GM19463 (cell line): ENCODE results near the gene PRAME.
"Not testable (repeated sequence)": the region's sequence is repeated elsewhere in the genome, so short reads cannot be mapped to it uniquely, and the experiment has no call there.

ENCODE experiments used
- ATAC-seq: cut with Tn5 transposase; IDR thresholded peaks from one replicate; pipeline ENCODE4 v1.9.1; 2021; ENCODE audit warnings: mild to moderate bottlenecking, moderate library complexity; ENCODE audit not compliant: unreplicated experiment

The PRAME gene

DNA sequence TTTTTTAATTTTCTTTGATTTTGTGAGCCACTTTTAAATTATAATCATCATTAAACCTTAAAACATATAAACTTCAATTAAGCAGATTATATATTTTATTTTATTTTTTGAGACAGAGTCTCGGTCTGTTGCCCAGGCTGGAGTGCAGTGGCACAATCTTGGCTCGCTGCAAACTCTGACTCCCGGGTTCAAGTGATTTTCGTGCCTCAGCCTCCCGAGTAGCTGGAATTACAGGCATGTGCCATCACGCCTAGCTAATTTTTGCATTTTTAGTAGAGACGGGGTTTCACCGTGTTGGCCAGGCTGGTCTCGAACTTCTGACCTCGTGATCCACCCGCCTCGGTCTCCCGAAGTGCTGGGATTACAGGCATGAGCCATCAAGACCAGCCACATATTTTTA, 22.5 kb upstream of the PRAME start:
- not testable (repeated sequence) for ATAC-seq

DNA sequence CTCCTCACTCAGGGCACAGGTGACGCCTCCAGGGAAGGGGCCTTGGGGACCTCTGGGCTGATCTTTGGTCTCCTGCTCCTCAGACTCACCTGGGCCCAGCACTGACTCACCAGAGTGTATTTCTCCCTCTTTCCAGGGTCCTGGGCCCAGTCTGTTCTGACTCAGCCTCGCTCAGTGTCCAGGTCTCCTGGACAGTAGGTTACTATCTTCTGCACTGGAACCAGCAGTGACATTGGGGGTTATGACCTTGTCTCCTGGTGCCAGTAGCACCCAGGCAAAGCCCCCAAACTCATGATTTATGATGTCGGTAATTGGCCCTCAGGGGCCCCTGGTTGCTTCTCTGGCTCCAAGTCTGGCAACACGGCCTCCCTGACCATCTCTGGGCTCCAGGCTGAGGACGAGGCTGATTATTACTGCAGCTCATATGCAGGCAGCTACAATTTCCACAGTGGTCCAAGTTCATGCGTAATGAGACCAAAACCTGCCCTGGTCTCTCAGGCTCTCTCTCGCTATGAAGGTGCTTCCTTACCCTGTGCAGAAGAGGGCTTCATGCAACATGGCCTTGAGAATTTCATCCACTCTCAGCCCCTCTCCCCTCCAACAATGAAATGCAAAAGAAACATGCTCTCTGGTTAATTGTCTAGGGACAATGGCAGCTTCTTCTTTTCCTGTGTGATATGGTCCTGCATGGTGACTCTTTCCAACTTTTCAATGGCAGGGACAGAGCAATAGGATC, 21.0 kb upstream of the PRAME start:
- no peak for ATAC-seq

DNA sequence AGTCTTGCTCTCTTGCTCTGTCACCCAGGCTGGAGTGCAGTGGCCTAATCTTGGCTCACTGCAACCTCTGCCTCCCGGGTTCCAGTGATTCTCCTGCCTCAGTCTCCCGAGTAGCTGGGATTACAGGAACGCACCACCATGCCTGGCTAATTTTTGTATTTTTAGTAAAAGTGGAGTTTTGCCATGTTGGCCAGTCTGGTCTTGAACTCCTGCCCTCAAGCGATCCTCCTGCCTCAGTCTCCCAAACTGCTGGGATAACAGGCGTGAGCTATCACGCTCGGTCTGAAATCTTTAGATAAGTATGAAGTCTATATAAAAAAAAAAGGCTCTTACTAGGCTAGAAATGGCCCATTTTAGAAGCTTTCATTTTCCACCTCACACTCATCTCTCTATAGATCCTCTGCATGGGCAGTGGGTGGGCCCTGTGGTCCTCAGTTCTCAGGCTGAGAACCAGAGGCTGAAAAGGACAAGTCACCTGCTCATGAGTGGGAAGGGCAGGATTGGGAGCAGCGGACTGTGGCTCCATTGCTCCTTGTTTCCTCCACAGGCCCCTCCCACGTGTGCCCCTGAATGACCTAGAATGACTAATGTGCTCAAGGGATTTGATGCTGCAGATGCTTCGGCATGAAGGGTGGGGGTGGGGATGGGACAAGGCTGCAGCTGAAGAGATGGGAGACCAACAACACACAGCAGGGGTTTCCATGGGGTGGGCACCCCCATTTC, 19.8 kb upstream of the PRAME start:
- ATAC-seq = no peak

DNA sequence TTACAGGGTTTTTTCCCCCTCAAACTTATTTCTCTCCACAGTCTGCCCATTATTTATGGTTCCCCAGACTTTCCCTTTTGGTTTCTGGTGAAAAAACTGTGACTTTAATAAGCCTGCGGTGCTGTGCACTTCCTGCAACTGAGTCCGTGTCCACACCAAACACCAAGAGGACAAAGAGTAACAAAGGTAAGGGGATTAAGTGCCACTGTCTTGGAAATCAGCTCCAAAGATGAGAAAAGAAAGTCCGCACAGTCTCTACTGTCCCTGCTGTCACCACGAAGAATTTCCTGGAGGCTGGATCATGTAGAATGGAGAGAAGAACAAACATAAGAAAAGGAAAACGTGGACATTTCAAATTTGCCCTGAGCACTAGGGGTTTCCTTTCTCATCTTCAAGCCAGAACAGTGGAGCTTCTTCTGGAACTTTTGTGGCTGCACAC, 17.9 kb upstream of the PRAME start:
- no peak for ATAC-seq

DNA sequence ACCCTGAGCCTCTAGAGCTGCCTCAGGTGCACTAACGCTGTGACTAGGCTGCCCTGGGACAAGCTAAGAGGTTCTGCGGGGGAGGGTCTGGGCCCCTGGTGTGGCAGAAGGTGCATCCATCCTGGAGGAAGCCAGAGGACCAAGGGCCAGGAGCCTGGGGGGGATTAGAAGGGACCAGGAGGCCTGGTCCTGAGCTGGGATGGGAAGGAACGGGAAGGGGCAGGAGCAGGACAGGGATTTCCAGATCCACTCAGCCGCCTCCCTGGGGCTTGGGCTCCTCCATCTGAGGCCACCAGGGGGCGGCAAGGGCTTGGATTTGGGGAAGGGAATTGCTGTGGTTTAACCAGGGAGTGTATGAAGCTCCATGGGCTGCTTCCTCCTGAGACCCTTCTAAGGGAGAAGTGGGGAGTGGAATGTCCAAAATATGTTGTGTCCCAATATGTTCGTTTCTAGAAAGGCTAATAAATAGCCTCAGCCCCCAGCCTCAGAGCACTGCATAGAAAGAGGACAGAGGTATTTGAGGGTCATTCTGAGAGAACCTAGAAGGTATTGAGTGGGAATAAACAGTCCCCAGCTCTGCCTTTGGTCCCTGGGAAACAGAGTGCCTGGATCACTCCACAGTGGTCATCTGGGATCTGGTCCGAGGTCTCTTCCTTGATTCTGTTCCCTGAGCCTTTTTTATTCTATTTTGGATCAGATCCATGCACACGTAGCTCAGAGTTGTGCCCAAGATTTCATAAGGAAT, 17.4 kb upstream of the PRAME start:
- ATAC-seq = no peak

DNA sequence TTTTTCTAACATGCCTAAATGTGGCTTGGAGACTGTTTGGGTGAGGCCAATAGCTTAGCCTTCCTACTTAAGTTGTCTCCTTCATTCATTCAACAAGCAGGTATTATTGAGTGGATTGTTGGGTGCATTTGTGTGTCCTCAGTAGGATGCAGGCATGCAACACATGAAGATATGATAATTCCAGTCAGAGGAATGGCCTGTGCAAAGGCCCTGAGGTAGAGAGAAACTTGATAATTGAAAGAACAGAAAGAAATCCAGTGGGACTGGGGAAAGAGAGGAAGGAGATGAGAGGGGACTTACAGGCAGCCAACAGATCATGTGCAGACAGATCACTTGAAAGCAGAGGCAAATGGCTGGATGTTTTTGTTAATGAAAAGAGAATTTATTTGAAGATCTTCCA, 15.3 kb upstream of the PRAME start:
- ATAC-seq = no peak

DNA sequence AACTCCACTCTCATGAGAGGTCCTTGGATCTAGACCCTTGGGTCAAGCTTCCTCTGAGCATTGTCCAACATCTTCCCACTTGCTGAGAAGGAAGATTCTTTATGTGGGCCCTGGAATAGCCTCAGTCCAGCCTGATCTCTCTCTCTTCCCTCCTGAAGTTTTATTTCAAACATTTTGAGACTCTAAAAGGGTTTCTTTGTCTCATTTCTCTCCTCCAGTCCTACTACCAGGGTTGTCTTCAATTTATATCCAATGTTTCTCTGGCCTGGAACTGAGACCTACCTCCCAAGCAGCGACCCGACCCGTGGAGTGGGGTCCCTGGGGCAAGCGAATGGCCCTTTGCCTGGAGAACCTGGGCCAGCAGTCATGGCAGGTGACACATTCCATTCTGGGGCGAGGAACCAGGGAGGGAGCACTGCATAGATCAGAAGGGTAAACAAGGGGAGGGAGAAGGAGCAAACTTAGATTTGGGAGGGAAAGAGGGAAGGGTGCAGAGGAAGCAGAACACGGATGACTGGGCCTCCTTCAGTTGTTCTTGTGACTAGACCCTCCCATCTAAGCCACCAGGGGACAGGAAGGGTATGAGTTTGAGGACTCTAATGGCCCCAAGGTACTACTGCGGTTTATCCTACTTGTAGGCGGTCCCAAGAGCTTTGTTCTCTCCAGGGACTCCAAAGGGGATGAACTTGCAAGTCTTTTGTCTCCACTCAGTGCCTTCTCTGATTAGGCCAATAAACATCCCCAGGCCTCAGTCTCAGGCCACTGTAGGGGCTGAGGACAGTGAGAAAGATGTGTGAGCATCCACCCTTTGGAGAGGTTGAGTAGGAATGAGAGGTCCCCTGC, 14.2 kb upstream of the PRAME start:
- no peak for ATAC-seq

DNA sequence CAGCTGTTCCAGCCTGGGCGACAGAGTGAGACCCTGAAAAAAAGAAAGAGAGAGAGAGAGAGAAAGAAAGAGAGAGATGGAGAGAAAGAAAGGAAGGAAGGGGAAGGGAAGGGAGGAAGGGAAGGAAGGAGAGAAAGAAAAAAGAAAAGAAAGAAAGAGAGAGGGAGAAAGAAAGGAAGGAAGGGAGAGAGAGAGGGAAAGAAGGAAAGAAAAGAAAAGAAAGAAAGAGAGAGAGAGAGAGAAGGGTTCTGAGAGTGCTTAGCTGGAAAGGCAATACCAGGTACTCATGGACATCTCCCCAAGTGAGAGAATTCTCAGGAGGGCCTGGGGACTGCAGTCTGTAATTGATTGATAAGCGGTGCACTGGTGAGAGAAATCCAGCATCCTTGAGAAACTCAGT, 12.8 kb upstream of the PRAME start:
- ATAC-seq = no peak

DNA sequence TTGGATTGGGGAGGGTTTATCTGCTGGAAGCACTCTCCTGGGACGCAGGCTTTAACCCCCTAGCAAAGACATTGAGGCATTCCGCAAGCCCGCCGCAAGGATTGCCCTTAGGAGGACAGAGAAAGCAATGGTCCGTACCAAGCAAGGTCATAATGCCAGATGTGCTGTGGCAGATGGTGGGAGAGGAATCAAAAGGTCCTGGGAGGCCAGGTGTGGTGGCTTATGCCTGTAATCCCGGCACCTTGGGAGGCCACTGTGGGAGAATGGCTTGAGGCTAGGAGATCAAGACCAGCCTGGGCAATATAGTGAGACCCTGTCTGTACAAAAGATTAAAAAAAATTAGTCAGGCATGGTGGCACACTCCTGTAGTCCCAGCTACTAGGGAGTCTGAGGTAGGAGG, 12.4 kb upstream of the PRAME start:
- ATAC-seq = no peak

DNA sequence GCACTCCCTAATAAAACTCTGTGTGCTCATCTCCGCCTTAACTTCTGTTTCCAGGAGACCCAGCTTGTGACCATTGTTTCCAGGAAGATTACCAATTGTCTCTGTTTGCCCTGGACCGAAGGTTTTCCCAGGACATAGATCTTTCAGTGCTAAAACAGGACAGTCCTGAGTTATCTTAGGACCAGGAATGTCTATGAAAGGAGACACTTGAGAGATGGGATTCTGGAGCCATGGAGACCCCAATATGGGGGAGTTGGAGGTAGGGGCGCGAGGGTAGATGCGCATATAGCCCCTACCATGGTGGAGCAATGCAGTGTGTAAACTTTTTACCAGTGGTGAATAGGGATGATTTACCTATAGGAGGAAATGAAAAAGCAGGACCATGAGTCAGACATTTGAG, 10.2 kb upstream of the PRAME start:
- no peak for ATAC-seq

DNA sequence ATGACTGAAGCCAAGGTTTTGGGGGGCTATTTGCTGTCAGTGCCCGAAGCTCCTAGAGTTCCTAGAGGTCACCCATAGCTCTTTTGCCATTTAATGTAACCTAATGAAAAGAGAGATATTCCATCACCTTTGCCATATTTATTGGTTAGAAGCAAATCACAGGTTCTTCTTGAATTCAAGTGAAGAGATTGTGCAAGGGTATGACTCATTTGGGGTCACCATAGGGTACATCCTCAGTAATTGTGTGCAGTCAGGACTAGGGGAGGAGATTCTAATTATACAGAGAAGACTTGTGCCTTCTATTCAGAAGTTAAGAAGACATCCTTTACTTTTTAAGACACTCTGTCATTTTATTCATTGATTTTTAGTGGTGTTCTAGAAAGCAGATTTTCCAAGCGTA, 6.9 kb upstream of the PRAME start:
- no peak for ATAC-seq

DNA sequence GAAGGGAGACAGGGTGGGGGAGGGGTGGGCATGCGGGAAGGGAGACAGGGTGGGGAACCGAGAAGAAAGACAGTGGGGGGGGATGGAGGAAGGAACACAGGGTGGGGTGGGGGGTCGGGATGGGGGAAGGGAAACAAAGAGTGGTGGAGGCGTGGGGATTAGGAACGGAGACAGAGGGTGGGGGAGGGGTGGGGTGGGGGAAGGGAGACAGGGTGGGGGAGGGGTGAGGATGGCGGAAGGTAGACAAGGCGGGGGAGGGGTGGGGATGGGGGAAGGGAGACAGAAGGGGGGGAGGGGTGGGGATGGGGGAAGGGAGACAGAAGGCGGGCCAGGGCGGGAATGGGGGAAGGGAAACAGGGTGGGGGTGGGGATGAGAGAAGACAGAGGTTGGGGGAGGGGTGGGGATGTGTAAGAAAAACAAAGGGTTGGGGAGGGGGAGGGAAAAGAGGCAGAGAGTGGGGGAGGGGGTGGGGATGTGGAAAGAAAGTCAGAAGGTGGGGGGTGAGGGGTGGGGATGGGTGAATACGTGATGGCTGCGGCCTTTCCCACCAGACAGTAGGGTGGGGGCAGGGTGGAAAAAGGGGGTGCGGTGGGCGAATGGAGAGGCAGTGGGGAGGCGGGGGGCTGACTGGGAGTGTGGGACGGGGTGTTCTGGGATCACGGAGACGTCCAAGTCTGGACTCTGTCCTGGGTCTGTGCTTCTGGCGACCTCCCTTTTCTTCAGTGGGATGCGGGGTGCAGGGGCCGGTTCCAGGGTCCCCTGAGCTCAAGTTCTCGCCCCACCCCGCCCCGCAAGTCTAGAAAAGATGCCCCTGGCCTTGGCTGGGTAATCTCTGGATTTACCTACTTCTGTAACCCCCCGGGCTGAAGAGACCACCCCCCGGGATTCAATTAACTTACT, 744 bp downstream of the PRAME start:
- no peak for ATAC-seq

DNA sequence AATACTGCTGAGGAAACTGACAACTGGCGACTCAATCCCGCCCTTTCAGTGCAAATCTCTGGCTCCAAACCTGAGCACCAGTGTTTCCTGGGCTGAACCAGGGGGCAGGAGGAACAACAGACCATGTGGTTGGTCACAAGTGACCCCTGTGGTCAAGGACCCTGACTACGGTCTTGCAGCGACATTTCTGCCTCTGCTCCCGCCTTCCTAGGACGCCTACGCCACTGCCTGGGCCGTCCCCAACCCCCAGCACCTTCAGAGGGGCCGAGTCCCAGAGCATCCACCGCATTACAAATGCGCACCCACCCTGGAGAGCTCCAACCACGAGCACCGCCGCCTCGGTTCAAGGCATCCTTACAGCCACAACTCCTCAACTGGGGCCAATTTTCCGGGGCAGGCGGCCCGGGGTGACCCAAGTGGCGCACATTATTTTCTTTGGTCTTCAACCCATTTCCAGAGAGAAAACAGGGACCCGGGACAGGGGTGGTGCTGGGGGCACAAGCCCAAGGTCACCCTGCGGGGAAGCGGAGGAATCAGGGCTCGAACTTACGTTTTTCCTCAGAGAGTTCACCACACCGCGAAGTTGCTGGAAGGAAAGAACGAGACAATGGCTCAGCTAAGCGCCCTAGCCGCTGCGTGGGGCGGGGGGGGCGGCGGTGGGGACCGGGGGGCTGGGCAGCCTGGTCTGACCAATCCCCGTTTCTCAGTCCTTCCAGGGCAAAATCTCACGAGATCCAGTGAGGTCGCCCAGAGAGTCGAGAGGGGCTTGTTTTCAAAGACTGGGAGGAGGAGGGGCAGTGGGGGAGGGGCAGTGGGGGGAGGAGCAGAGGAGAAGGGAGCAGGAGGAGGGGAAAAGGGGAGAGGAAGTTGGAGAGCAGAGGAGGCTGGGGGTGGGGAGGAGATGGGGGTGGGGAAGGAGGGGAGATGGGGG, 1.8 kb downstream of the PRAME start:
- no peak for ATAC-seq

DNA sequence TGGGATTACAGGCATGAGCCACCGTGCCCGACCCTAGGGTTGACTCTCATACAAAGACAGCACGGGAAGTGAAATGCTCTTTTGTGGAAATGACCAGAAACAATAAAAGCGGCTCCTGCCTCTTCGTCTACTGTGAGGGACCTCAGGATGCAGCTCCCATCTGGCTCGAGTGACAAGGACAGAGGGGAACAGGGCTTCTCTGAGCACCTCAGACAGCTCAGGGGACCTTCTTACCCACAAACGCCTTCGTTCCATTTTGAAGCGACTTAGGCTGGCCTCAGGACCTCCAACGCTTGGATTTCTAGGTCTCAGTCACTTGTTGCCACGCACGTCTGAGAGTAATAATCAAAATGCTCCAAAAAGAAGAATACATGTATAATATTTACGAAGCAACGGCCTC, 2.5 kb downstream of the PRAME start:
- ATAC-seq = no peak

DNA sequence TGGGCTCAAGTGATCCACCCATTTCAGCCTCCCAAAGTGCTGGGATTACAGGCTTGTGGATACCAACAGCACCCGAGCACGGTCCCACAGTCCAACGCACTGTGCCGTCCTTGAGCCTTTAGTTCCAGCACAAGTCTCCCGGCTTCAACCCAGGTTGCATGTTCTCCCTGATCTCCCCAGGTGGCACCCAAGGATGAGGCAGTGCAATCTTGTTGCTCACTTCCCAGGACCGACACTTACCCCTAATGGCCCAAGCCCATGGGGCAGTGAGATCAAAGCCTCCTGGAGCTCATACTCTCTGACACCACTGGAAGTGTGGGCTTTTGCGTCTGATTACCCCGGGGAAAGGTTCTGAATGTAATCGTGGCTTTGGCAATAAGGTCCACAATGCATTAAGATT, 3.5 kb downstream of the PRAME start:
- no peak for ATAC-seq

DNA sequence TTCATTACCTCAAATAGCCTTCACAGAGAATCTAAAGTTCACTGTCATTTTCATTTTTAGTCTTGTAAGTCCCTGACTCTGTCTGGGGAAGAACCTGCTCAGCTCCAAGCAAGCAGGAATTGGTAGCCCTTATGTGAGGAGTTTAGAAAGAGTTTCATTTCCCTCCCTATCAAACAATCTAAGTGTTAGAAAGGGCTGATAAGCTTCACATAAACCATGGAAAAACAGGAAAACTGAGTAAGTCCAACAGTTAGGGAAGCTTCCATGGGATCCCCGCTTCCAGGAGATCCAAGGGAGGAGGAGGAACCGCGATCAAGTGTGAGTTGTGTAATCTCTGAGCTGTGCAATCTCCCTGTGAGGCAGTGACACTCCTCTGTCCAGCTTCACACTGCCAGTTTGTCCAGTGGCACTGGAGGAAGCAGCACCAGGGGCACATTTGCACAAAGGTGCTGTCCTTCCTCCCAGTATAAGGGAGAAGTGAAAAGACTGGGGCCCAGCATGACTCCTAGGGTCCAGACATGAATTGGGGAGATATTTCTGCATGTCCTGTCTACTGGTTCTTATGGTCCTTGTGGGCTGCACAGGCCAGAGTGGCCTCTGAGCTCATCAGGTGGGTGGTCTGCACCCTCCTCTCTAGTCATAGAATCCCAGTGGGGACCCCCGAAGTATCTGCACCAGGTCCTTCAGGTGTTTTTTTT, 4.3 kb downstream of the PRAME start:
- no peak for ATAC-seq

DNA sequence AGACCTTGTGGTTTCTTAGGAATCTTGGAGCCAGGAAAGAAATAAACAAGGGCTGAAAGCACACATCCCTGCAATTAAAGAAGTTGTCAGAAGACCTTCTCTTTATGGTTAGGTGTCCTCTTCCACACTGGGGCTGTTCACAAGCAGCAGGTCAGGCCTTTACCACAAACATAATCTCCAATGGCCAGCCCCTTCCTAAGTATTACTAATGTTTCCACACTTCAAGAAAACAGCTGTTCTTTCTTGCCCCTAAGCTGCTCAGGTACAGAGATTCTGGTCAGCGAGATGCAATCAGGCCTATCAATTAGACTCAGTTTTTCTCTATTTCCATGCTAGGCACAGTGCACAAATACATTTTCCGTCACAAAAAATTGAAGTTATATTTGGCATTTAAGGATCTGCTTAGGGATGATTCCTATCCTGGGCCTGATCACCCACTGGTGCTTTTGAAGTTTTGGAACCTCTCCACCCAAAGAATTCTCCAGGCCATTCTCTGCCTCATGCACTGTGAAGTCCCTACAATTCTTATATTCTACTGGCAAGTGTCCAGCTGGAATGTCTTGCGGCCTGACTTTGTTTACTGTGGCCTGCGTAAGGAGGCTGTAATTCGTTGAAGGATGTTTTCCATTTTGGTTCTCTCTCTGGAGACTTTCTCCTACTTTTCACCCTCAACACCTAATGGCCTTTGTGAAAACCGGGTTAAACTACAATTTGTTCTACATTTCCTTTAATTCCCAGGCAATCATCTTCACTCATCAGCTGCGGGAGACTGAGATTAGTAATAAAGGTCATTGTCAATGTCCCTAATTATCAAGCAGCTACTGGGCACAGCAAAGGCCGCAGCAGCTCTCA, 5.1 kb downstream of the PRAME start:
- no peak for ATAC-seq
